HG03196 (cell line): ENCODE results near the gene G3BP1.
"Not testable (repeated sequence)": the region's sequence is repeated elsewhere in the genome, so short reads cannot be mapped to it uniquely, and the experiment has no call there.

ENCODE experiments used
- ATAC-seq: cut with Tn5 transposase; IDR thresholded peaks from one replicate; pipeline ENCODE4 v1.9.1; 2021; ENCODE audit not compliant: unreplicated experiment

G3BP1 gene

DNA sequence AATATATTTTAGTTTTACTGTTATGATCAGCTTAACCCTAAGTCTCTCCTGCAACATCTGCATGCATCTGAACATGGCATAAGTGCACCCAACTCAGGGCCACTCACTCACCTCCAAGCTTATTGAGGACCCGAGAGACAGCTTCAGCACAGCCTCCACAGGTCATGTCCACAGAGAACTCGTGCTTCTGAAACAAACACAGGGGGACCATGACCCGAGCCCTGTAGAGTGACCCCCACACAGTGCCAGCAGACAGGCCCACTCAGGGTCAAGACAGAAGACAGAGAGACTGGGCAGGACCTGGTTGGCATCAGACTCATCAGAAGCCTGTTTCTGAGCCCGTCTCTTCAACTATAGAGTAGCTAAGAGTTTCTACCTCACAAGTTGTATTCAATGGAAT lies 20.2 kb upstream of the G3BP1 start:
- no peak for ATAC-seq

GRCh38 chr5:151755383-151755782 lies 16.4 kb upstream of the G3BP1 start:
- ATAC-seq: no peak

GRCh38 chr5:151757233-151758140 lies 14.3 kb upstream of the G3BP1 start:
- no peak for ATAC-seq

GRCh38 chr5:151758141-151758429 lies 13.7 kb upstream of the G3BP1 start:
- ATAC-seq: peak; percentile 9

DNA sequence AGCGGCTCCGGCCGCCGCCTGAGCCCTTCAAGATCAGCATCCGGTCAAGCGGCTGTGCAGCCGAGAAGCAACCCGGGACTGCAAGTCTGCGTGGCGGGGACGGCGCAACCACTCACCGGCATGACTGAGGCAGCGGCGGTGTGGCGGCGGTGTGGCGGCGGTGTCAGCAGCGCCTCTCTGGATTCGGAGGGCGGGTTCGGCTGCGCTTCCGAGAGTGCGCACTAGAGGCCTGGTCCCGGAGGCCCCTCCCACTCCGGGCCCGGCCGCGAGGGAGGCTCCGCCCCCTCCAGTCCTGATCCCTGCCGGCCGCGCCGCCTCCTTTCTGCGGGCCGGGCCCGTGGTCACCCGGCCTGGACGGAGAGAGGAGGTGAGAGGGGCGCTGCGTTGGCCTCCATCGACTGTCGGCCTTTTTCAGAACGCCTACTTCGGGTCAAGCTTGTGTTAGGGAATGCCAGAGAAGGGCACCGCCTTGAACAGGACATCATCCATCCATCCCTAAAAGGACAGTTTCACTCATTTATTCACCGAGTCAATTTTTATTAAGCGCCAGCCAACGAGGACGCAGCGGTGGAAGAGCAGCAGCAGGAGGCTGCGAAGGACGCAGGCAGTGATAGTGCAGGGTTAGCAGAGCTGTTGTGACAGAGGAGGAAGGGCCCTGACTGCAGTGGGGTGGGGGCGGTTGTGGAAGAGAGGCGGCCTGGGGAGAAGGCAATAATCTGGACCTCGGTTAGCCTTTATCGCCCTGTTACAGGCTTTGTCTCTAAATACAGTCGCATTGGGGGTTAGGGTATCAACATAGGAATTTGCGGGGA lies 13.1 kb upstream of the G3BP1 start, which contains the start of gene ATOX1:
TSS of gene ATOX1 (minus strand) at position 202 of the 812 bp plus-strand sequence. CDS start at position 122, 80 bp downstream.
- ATAC-seq: peak; percentile 94

- ATAC-seq: no peak
Observed at GRCh38 chr5:151764801-151765200, 7.0 kb upstream of the G3BP1 start.

GRCh38 chr5:151766975-151767374 lies 4.8 kb upstream of the G3BP1 start:
- no peak for ATAC-seq

DNA sequence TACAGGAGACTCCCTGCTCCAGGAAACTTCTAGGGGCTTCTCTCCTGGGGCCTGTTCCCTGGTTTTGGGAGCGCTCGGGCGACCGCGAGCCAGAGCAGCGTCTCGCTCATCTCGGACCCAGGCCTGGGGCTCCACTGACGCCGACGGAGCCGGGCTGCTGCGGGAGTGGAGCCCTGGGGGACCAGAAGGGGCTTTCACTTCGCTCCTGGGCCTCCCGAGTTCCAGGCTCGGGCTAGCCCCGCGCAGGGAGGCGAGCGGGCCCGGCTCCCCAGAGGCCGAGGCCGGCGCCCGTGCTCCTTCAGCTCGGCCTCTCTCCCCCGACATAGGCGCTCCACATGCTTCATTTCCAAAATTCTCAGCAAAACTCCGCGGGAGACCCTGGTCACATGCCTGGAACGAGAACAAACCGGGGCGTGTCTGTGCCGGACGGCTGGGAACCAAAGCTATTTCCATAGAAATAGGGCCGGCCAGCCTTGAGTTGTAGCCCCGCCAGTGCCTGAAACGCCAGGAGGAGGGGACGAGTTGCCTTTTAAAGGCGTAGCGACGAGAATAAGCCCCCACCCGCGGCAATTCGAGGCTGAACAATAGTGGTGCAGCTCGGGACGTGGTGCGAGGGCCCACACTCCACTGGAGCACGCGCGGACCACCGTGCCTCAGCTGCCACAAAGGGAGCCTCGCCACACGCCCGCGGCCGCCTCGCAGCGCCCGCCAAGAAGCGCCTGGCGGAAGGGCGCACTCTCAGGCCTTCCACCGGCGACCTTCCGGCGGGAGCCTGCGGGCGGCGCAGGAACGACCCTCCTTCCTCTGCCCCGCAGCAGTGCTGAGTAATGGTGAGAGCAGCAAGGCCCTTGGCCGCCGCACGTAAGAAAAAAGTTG lies 1.1 kb upstream of the G3BP1 start:
- ATAC-seq: peak; percentile 32

GRCh38 chr5:151772029-151772845 lies 483 bp downstream of the G3BP1 start:
- no peak for ATAC-seq

- no peak for ATAC-seq
Observed at GRCh38 chr5:151772846-151773561, 1.2 kb downstream of the G3BP1 start.

GRCh38 chr5:151773951-151774350 lies 2.2 kb downstream of the G3BP1 start:
- ATAC-seq: no peak

- no peak for ATAC-seq
Observed at GRCh38 chr5:151775025-151775606, 3.4 kb downstream of the G3BP1 start.

DNA sequence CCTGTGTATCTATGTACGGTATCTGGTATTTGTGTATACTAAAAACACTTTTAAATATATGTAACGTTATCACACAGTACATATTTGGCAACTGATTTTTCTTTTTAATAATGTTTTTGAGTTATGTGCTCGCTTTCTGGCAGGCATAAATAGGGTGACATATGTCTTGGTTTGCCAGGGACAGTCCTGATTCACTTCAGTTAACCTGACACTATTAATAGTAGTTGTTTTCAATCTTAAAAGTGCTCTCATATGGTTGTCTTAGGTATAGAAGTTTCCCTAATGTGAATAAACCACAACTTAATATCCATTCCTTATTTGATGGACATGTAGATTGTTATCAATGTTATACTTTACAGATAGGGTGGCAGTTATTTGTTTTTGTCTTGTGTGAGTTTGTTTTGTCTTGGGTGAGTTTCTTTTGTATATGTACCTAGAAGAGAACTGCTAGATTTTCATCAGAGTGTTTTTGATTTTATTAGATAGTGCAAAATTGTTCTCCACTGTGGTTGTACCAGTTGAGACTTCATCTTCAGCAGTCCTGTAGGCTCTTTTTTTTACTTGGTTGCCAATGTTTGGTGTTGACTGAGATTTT lies 7.9 kb downstream of the G3BP1 start:
- peak; percentile 62 for ATAC-seq

DNA sequence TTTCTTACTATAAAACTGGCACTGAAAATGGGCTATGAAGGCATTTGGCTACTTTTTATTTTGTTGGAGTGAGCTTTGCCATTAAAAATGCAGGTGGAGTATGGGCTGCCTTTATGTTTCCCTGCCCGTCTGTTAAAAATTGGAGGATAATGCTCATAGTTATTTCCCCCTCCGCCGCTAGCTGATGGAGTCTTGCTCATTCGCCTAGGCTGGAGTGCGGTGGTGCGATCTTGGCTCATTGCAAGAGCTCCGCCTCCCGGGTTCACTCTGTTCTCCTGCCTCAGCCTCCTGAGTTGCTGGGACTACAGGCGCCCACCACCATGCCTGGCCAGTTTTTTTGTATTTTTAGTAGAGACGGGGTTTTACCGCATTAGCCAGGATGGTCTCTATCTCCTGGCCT lies 8.6 kb downstream of the G3BP1 start:
- ATAC-seq: no peak

- no peak for ATAC-seq
Observed at GRCh38 chr5:151781201-151781600, 9.4 kb downstream of the G3BP1 start.

GRCh38 chr5:151783664-151784063 lies 11.9 kb downstream of the G3BP1 start:
- ATAC-seq: not testable (repeated sequence)

- ATAC-seq: no peak
Observed at GRCh38 chr5:151784141-151784540, 12.4 kb downstream of the G3BP1 start.

DNA sequence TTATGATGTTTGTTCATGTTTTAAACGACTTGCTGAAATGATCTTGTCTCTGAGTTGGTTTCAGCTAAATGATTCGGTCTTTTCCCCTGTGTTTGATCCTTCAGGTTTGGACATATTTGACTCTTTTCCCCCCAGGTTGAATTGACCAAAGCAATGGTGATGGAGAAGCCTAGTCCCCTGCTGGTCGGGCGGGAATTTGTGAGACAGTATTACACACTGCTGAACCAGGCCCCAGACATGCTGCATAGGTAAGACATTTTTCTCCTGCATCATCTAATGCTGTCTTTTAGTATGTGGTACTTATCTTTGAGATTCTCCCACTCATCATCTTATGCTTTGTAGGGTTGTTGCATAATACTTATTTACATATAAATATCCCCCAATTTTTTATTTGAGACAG lies 14.7 kb downstream of the G3BP1 start:
- no peak for ATAC-seq

- no peak for ATAC-seq
Observed at GRCh38 chr5:151787817-151788216, 16.1 kb downstream of the G3BP1 start.
